ENCODE data around the gene CREB3L2.

Gene CREB3L2

GRCh38 chr7:137890449-137890921 lies 111.4 kb downstream of the CREB3L2 start:
- TF ChIP-seq, protein P1, sequence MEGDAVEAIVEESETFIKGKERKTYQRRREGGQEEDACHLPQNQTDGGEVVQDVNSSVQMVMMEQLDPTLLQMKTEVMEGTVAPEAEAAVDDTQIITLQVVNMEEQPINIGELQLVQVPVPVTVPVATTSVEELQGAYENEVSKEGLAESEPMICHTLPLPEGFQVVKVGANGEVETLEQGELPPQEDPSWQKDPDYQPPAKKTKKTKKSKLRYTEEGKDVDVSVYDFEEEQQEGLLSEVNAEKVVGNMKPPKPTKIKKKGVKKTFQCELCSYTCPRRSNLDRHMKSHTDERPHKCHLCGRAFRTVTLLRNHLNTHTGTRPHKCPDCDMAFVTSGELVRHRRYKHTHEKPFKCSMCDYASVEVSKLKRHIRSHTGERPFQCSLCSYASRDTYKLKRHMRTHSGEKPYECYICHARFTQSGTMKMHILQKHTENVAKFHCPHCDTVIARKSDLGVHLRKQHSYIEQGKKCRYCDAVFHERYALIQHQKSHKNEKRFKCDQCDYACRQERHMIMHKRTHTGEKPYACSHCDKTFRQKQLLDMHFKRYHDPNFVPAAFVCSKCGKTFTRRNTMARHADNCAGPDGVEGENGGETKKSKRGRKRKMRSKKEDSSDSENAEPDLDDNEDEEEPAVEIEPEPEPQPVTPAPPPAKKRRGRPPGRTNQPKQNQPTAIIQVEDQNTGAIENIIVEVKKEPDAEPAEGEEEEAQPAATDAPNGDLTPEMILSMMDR (IDR thresholded peaks at IDR 0.05; ENCODE audit: extremely low read depth, missing control alignments) = no peak
- no peak for DNase-seq (ENCODE audit: low spot score)

DNA sequence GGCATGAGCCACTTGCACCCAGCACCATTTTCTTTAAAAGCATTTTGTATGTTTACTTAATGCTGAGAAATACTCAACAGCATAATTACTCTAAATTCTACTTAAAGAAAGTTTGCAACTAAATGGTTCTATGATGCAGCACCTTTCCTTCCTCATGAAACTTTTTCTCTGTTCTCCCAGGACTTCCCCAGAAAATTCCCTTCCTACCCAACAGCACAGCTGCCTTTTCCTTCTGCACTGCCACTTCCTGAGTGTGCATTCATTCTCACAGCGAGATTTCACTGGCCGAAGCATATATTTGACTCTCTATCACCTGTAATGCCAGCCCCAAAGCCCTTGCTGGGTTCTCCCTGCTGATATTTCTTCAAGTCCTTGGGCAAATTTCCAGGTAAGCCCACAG lies 113.6 kb downstream of the CREB3L2 start:
- DNase-seq (ENCODE audit: low spot score) = no peak
- TF ChIP-seq, protein P1 (IDR thresholded peaks at IDR 0.05; ENCODE audit: extremely low read depth, missing control alignments) = no peak

DNA sequence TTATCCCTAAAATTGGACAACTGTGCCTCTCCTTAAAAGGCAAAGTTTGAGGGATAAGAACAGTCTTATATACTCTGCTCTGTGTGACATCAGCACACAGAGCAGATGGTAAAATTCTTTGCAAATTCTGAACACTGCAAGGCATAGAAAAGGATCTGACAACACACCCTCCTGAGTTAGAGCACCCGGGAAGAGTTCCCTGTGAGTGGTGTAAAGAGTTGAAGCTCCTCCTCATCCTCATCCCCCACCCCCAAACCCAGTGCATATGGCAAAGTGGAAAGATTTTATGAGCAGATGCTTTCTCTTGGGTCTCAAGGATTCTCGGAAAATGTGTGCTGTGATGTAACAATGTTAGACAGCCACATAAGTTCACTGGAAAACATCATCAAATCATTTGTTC lies 115.1 kb downstream of the CREB3L2 start:
- DNase-seq (ENCODE audit: low spot score) = no peak

DNA sequence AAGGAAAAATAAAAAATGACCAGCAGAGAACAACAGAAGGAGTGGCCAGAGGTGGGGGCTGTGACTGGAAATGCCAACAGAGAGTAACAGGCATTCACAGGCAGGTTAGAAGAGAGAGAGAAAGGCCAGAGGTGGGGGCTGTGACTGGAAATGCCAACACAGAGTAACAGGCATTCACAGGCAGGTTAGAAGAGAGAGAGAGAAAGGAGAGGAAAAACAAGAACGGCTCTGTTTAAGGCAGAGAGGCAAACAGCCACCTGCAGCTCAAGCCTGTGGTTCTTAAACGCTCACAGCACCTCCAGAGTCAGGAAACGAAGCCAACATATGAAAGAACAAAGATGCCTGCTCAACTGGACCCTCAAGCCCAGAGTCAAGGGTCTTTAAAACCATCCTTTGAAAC lies 115.6 kb downstream of the CREB3L2 start:
- TF ChIP-seq, protein P1 (IDR thresholded peaks at IDR 0.05; ENCODE audit: extremely low read depth, missing control alignments) = no peak
- DNase-seq (ENCODE audit: low spot score) = no peak

More for the DNA sequence above, 115.1 kb downstream of the CREB3L2 start:
- TF ChIP-seq, protein P1 (IDR thresholded peaks at IDR 0.05; ENCODE audit: extremely low read depth, missing control alignments) = no peak

DNA sequence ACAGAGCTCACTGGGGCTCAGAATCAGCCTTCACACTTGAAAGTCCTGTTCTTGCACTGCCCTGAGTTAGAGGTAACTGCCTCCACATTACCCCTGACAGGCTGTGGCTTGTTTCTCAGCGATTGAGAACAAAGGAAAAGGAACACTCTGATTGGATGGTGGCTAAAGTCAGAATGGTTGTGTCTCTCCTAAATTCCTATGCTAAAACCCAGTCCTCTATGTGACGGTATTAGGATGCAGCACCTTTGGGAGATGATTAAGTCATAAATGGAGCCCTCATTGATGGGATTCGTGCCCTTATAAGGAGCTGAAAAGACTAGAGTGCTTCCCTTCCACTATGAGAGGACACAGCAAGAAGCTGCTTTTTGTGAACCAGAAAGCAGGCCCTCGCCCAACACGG lies 116.2 kb downstream of the CREB3L2 start:
- TF ChIP-seq, protein P1 (IDR thresholded peaks at IDR 0.05; ENCODE audit: extremely low read depth, missing control alignments) = no peak
- DNase-seq (ENCODE audit: low spot score) = no peak

DNA sequence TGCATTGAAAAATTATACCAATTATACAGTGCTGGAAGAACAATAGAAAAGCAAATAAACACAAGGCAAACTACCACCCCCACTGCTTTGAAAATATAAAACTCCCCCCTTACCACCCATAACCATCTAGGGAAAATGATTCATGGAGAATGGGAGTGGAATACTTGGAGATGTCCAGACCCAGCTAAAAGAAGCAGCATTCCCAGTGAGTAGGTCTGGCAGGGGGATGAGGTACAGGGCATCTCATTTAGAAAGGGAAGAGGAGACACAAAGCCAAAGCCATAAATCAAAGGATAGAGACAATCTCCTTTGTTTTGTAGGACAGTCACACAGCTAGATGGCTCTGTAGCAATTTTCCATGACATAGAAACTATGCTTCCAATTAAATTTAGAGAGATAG lies 119.1 kb downstream of the CREB3L2 start:
- no peak for DNase-seq (ENCODE audit: low spot score)
- TF ChIP-seq, protein P1 (IDR thresholded peaks at IDR 0.05; ENCODE audit: extremely low read depth, missing control alignments) = no peak

- DNase-seq (ENCODE audit: low spot score) = peak; percentile 45
- TF ChIP-seq, protein P1 (IDR thresholded peaks at IDR 0.05; ENCODE audit: extremely low read depth, missing control alignments) = no peak
Measured at GRCh38 chr7:137882261-137882668, 119.6 kb downstream of the CREB3L2 start.
